NCI-H524 (cell line): ENCODE measurements around the gene TUBGCP2.

ENCODE experiments used
- DNase-seq, 2 experiments: peaks; one replicate each; lab custom pipeline; 2025; lab: John Stamatoyannopoulos, UW

The TUBGCP2 gene

GRCh38 chr10:133302230-133302629 is 6.4 kb downstream of the TUBGCP2 start:
- no peak for DNase-seq

- no peak for DNase-seq
These were observed 8.9 kb downstream of the TUBGCP2 start for GRCh38 chr10:133299738-133300137.

DNA sequence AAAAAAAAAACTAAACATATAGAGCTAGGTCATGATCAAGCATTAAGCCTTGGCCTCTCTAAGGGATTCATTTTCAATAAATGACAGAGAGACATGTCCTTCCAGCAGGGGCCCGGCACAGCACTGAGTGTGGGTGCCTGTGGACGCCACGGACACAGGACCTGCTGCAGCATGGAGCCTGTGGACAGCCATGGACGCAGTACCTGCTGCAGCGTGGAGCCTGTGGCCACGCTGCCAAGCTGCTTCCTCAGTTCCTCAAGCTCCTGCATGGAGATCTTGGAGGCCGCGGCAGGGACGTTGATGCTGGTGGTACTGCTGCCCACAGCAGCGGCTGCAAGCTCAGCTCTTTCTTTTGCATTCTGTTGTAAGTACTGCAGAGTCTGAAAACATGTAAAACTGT is 9.4 kb downstream of the TUBGCP2 start:
- DNase-seq: no peak

DNA sequence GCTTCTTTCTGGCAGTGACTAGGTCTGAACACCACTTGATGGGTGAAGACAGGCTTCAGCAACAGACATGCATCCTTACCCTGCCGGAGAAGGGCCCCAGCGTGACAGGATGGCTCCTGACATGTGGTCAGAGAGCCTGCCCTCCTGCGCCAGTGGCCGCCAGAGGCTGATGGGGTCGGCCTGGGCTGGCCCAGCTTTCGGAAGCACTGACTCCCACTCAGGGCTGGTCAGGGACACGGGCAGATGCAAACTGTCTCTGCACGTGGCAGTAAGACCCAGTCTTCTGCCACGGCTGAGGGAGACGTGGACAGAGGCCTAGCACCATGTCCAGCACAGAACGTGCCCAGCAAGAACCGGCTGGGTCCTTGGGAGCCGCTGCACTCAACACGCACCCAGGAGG is 10.2 kb downstream of the TUBGCP2 start:
- DNase-seq: no peak

GRCh38 chr10:133297504-133297903 is 11.2 kb downstream of the TUBGCP2 start:
- no peak for DNase-seq

- no peak for DNase-seq
These were observed 13.0 kb downstream of the TUBGCP2 start for GRCh38 chr10:133295426-133296320.

DNA sequence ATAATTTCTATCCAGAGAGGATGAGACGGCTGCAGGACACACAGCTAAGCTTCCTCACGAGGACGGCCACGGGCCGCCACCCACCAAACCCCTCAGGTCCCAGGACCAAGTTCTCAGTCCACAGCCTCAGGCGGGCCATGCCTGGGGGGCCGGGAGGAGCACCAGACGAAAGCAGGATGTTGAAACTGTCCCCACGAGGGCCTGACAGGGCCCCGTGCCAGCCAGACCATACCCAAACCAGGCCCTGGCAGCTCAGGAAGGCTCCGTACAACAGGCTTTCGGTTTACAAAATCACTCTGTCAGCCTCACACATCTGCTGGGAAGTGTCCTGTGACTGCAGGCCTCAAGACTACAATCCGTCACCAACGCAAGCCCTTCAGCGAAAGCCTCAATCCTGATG is 14.5 kb downstream of the TUBGCP2 start:
- DNase-seq: no peak

- DNase-seq: no peak
These were observed 14.9 kb downstream of the TUBGCP2 start for GRCh38 chr10:133293810-133294119.

- no peak for DNase-seq
These were observed 15.5 kb downstream of the TUBGCP2 start for GRCh38 chr10:133292919-133293809.

- DNase-seq: no peak
These were observed 18.9 kb downstream of the TUBGCP2 start for GRCh38 chr10:133289761-133290160.

- no peak for DNase-seq
These were observed 20.7 kb downstream of the TUBGCP2 start for GRCh38 chr10:133287832-133288500.

DNA sequence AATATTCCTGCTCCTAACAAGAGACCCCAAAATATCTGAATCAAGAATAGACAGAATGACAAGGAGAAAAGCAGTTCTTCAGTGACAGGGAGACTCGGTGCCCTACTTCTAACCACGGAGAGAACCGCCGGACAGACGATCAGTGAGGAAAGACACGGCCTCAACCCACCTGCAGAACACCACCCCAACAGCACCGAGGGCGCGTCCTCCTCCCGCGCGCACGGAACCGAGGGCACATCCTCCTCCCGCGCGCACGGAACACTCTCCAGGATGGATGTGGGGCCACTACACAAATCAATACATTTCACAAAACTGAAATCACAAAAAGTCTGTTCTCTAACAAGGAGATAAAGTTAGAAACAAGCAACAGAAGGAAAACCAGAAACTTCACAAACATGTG is 22.3 kb downstream of the TUBGCP2 start:
- no peak for DNase-seq

- no peak for DNase-seq
These were observed 23.5 kb downstream of the TUBGCP2 start for GRCh38 chr10:133285217-133285616.

GRCh38 chr10:133283931-133284330 is 24.7 kb downstream of the TUBGCP2 start:
- no peak for DNase-seq

DNA sequence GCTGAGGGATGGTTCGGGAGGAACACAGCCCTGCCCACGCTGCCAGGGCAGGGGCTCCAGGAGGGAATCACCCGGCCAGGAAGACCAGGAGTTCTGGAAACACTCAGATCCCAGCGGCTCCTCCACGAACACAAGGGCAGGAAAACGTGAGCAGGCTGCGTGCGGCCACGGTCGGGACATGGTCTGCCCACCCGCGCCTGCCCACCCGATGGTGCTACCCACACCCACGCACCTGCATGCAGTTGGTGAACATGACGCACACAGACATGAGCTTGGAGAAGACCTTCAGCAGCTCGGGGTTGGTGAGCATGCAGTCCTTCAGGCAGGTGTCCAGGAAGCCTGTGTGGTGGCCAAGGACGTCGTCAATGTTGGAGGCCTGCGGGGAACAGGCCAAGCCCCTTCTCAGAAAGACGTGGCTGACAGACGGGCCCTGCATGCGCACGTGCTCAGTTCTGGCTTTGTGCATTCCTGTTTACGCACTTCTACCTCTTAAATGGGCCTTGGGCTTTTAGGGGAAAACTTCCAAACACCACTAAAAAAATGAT is 25.8 kb downstream of the TUBGCP2 start:
- no peak for DNase-seq

- no peak for DNase-seq
These were observed 26.9 kb downstream of the TUBGCP2 start for GRCh38 chr10:133281628-133282372.

- DNase-seq: no peak
These were observed 27.6 kb downstream of the TUBGCP2 start for GRCh38 chr10:133281084-133281483.

GRCh38 chr10:133280391-133281059 is 28.1 kb downstream of the TUBGCP2 start:
- DNase-seq: no peak

DNA sequence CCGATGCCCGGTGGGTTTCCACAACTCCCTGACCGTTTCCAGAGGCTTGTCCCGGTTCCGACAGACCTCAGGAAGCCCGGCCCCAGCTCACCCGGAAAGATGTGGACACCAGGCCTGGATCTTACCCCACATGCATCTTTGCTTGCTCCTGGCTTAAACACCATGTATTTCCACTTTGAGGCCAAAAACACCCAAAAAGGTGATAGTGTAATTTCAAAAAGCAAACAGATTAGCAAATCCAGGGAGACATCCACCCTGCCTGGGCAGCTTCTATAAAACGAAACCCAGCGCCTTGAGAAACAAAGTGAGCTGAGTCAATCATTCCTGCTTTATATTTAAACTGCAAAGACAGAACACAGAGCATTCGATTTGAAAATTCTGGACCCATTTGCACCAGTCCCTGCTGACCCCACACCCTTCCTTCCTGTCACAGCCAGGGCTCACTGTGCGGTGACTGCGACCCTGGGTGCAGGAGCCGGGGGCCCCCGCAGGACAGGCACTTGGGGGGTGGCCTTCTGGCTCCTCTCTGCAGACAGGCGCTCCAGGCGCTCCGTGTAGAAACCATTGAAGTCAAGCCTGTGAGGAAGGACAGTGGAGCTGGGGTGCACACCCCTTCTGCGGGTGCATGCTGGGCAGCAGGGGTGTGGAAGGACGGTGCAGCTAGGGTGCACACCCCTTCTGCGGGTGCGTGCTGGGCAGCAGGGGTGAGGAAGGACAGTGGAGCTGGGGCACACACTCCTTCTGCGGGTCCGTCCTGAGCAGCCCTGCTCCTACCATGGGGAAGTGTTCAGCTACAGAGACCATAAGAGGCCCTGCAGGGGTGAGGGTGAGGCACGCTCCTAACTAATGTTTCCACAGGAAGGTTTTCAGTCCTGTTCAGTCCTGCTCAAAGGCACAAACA is 29.1 kb downstream of the TUBGCP2 start:
- no peak for DNase-seq
